ENCODE results near the gene PIK3C2G. TPM values are rescaled to one million over a fixed set of nuclear protein-coding genes. Genes with fewer than 3 reads are reported as not detected.

PIK3C2G gene
- total RNA-seq, 1 experiment from 2014 or later = not detected

- POLR2A ChIA-PET (ENCODE audit: low non-redundant PET) = no interaction called here
- H3K4me1 ChIP-seq (ENCODE audit: insufficient read depth, low read length, poor library complexity, severe bottlenecking) = no peaks in the 10 kb centered on the region
- no TSS peak for BruUV-seq (replicated peaks)
Measured at GRCh38 chr12:18591473-18591872, 330.2 kb downstream of the PIK3C2G start.

GRCh38 chr12:18595412-18595811 is 334.1 kb downstream of the PIK3C2G start:
- Histone ChIP-seq H3K36me3 (ENCODE audit: insufficient read depth, low read length, poor library complexity, severe bottlenecking) (no peaks in the 10 kb centered on the region), H3K4me3 (ENCODE audit: low read depth, low read length, poor library complexity, severe bottlenecking) (no peak overlapping the region), H3K9me3 (ENCODE audit: low read depth, low read length, poor library complexity, severe bottlenecking) (no peaks in the 10 kb centered on the region), H3K27ac (ENCODE audit: low read depth, low read length, poor library complexity, severe bottlenecking) (no peak overlapping the region), H3K4me1 (ENCODE audit: insufficient read depth, low read length, poor library complexity, severe bottlenecking) (no peaks in the 10 kb centered on the region), H3K27me3 (replicated peaks; ENCODE audit: insufficient read depth, low read depth, low read length, poor library complexity) (no peaks in the 10 kb centered on the region)
- DNase-seq (ENCODE audit: low spot score) = no peak
- TF ChIP-seq EZH2 (IDR thresholded peaks at IDR 0.05; ENCODE audit: borderline replicate concordance, low read depth, low read length, poor library complexity, severe bottlenecking) = no peak
- TF ChIP-seq CTCF (conservative IDR thresholded peaks at IDR 0.05; ENCODE audit: low read depth, low read length) = no peak
- ChIA-PET POLR2A (ENCODE audit: low non-redundant PET) (no interaction called here), CTCF (no interaction called here)
- BruUV-seq (replicated peaks) = no TSS peak
- intact Hi-C loops (cut with micrococcal nuclease; ENCODE audit: unreplicated experiment) = no loop called here

More at GRCh38 chr12:18591473-18591872, 330.2 kb downstream of the PIK3C2G start:
- no peaks in the 10 kb centered on the region for H3K27me3 ChIP-seq (replicated peaks; ENCODE audit: insufficient read depth, low read depth, low read length, poor library complexity)
- no peak for DNase-seq (ENCODE audit: low spot score)
- no peak overlapping the region for H3K4me3 ChIP-seq (ENCODE audit: low read depth, low read length, poor library complexity, severe bottlenecking)
- CTCF ChIA-PET = no interaction called here
- no peaks in the 10 kb centered on the region for H3K36me3 ChIP-seq (ENCODE audit: insufficient read depth, low read length, poor library complexity, severe bottlenecking)
- H3K27ac ChIP-seq (ENCODE audit: low read depth, low read length, poor library complexity, severe bottlenecking) = no peak overlapping the region
- no peaks in the 10 kb centered on the region for H3K9me3 ChIP-seq (ENCODE audit: low read depth, low read length, poor library complexity, severe bottlenecking)
- TF ChIP-seq CTCF (conservative IDR thresholded peaks at IDR 0.05; ENCODE audit: low read depth, low read length) = no peak
- TF ChIP-seq EZH2 (IDR thresholded peaks at IDR 0.05; ENCODE audit: borderline replicate concordance, low read depth, low read length, poor library complexity, severe bottlenecking) = no peak
- intact Hi-C loops (cut with micrococcal nuclease; ENCODE audit: unreplicated experiment) = no loop called here

GRCh38 chr12:18601962-18602361 is 340.6 kb downstream of the PIK3C2G start:
- POLR2A ChIA-PET (ENCODE audit: low non-redundant PET) = no interaction called here
- TF ChIP-seq CTCF (conservative IDR thresholded peaks at IDR 0.05; ENCODE audit: low read depth, low read length) (no peak), EZH2 (IDR thresholded peaks at IDR 0.05; ENCODE audit: borderline replicate concordance, low read depth, low read length, poor library complexity, severe bottlenecking) (no peak)
- Histone ChIP-seq H3K4me3 (ENCODE audit: low read depth, low read length, poor library complexity, severe bottlenecking) (no peak overlapping the region), H3K27me3 (replicated peaks; ENCODE audit: insufficient read depth, low read depth, low read length, poor library complexity) (no peaks in the 10 kb centered on the region), H3K27ac (ENCODE audit: low read depth, low read length, poor library complexity, severe bottlenecking) (no peak overlapping the region), H3K36me3 (ENCODE audit: insufficient read depth, low read length, poor library complexity, severe bottlenecking) (no peaks in the 10 kb centered on the region), H3K9me3 (ENCODE audit: low read depth, low read length, poor library complexity, severe bottlenecking) (no peaks in the 10 kb centered on the region), H3K4me1 (ENCODE audit: insufficient read depth, low read length, poor library complexity, severe bottlenecking) (no peaks in the 10 kb centered on the region)
- intact Hi-C loops (cut with micrococcal nuclease; ENCODE audit: unreplicated experiment) = no loop called here
- no peak for DNase-seq (ENCODE audit: low spot score)
- no TSS peak for BruUV-seq (replicated peaks)
- CTCF ChIA-PET = no interaction called here

All from A673 (cell line).